ENCODE measurements around the gene TMEM219.
"Not testable (repeated sequence)": the region's sequence is repeated elsewhere in the genome, so short reads cannot be mapped to it uniquely, and the experiment has no call there.

Gene TMEM219

DNA sequence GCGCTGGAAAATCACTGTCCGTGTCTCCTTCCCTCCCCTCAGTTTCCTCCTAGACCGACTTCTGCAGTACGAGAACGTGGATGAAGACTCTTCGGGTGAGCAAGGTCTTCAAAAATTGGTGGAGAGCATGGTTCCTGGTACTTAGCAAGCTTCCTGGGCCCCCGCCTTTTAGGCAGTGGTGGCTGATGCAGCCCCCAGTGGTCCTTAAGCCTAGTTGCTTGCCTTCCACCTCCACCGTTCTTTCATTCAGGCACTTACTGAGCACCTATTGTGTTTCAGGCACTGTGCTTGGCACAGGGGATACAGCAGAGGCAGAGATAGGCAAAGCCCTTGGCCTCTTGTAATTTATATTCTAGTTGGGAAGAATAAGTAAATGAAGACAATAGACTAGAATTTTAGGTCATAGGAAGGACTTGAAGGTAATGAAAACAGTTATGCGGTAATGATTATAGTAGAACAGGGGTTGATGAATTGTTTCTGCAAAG is 34.9 kb downstream of the TMEM219 start:
- no peak for FAIRE-seq

DNA sequence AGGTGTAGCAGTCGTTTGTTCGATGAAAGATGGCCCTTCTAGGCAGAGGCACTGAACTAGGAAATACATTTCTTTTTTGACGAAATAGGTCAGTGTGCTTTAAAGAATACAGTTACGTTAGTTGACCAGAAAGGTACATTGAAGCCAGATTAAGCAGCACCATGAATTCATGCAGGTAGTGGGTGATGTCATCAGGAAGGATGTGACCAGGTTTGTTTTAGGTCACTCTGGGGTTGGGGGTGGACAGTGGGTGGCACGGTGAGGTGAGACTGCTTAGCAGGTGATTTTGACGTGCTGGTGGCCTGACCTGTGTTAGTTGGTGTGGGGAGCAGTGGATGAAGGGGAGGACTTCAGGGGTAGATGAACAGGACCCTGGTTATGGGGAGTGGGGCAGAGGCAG is 37.7 kb downstream of the TMEM219 start:
- no peak for FAIRE-seq

DNA sequence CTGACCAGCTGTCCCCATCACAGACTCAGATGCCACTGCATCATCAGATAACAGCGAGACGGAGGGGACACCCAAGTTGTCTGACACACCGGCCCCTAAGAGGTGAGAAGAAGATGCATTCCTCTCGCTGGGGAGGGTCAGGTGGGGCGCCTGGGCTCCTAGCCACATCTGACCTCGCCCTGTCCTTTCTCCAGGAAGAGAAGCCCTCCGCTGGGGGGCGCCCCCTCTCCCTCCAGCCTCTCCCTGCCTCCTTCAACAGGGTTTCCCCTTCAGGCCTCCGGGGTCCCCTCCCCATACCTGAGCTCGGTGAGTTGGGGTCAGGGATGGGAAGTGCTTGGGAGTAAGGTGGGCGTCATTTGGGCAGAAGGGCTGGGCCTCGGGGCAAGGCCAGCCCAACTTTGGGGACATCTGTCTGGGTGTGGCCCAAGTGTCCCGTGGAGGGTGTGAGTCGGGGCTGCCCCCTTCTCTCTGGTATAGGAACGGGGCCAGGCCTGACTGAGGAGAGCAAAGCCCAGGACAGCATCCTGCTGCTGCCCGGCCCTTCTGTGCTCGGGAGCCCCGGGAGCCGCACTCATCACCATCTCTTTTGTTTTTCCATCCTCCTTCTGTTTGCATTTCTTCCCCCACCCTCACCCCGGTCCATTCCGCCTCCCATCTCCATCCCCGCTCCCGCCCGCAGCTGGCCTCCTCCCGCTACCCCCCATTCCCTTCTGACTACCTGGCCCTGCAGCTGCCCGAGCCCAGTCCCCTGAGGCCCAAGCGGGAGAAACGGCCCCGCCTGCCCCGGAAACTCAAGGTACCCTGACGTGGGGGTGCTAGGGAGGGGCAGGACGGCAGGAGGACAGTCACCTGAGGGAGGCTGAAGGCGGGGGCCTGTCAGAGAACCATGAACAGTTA is 39.1 kb downstream of the TMEM219 start:
- FAIRE-seq = no peak

DNA sequence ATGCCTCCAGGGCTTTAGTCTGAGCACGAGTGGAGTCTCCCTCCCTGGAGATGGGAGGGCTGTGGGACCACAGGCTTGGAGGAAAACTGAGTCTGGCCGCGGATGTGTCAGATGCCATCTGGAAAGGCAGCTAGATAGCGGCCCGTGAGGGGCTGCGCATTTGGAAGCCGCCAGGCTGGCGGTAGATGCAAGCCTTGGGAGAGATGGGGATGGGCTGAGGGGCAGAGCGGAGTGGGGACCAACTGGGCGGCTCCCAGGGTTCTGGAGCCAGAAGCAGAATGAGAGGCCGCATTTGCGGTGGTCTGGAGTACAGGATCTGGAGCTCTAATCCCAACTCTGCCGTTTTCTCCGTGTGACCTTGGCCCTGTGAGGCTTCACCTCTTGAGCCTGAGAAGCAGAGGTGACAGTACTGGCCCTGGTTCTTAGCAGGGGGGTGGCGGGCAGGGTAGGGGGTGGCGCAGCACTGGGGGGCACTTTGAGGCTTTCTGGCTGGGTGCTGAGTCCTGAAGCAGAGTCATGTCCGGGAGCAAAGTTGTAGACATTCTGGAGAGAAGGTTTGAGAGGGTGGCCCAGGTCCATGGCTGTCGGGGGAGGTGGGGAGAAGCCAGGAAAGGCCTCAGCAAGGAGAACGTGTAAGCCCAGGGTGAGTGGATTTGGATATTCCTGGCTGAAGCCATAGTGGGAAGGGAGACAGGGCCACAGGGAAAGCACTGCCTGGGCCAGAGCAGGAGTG is 40.9 kb downstream of the TMEM219 start:
- no peak for FAIRE-seq

DNA sequence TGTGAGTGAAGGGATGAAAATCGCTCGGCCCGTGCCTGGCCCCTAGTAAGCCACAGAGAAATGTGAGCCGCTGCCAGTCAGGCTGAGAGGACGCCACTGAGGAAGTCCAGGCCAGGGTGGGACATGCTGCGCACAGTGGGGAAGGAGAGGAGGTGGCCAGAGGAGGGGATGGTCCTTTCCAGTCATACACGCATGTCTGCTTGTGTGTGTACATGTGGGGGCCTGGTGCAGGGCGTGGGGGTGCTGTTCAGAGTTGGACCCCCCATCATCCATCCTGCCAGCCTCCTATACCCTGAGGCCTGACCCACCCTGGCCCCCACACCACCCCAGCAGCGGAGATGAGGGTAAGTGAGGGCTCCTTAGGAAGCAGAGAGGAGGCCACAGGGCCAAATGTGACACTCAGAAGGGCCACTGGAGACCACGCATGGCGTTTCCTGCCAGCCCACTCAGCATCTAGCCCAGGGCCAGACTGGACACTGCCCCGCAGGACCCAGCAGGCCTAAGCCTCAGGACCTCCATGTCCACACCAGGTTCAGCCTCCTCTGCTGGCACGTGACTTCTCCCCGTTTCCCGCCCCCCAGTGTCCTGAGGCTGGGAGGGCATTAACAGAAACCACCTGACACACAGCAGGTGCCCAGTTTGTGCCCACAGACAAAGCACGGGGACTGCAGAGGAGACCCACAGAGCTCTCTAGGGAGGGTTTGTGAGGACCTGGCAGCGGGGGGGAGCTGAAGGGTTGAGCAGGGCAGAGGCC is 42.0 kb downstream of the TMEM219 start:
- no peak for FAIRE-seq

DNA sequence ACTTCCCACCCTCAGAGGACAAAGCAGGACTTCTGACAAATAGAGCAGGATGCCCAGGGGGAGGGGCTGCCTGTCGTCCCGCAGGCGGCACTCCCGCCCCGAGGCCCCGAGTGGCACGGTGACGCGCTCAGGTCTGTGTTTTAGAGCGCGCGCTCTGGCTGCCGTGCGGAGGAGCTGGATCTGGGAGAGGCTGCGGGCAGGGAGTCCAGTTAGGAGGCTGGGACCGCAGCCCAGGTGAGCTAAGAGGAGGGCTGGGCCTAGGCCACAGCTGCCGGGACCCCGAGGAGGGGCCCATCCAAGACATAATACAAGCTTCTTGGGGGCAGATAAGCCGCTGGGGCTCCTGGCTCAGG is 42.5 kb downstream of the TMEM219 start:
- no peak for FAIRE-seq

DNA sequence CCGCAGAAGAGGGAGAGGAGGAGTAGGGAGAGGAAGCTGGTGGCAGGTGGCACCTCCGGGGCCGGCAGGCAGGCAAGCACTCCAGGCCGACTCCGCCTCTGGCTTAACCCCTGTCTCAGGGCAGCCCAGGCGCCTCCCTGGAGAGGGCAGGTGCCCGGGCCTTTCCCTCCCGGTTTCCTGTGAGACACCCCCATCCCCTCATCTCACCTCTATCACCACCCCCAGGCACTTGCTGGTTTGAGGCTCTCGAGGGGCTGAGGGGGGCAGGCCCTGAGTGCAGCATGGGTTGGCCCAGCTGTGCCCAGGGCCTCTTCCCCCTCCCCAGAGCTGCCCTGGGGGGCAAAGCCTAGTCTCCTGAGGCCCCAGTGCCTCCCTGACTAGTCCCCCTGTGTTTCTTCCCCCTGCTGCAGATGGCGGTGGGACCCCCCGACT is 42.9 kb downstream of the TMEM219 start:
- FAIRE-seq = no peak

DNA sequence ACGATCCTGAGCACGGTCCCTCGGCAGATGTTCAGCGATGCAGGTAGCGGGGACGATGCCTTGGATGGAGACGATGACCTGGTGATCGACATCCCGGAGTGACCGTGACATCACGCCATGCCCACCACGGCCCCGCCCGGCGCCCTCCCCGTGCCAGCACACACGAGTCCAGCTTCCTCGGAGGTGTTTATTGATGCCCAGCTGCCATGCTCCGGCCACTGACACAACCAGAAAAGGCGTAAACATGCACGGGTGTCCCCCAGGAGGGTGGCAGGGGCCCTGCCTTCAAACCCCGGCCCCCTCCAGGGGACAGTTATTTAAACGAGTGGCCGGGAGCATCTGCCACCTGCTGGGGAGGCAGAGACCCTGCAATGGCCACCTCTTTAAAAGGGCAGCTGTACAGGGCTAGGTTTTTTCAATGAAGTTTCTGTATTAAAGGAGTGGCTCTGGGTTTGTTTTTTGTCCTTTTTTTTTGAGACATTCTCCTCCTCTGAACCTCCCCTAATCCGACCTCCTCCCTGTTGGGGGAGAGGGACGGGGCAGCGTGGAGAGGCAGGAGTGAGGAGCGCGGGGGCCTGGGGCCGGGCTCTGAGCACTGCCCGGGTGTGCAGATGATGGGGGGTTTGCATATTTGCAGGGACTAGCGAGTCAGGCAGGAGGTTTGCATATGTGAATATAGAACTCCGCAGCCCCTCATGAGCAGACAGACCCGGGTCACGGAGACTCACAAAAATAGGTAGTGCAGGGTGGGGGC is 43.6 kb downstream of the TMEM219 start:
- FAIRE-seq = no peak

DNA sequence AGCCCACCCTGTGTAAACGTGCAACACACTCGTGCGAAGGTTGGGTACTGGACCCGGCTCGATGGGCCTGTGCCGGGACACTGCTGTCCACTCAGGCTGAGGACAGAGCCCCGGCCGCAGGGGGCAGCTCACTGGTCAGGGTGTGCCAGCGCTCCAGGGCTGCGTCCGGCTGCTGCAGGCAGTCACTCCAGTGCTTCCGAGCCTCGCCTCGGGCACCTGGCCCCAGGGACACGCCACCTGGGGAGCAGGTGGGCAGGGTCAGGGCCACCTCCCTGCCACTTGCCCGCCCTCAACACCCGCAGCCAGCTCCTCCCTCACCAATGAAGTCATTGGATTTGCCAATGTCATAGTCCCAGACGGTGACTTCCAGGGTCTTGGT is 44.2 kb downstream of the TMEM219 start:
- no peak for FAIRE-seq

DNA sequence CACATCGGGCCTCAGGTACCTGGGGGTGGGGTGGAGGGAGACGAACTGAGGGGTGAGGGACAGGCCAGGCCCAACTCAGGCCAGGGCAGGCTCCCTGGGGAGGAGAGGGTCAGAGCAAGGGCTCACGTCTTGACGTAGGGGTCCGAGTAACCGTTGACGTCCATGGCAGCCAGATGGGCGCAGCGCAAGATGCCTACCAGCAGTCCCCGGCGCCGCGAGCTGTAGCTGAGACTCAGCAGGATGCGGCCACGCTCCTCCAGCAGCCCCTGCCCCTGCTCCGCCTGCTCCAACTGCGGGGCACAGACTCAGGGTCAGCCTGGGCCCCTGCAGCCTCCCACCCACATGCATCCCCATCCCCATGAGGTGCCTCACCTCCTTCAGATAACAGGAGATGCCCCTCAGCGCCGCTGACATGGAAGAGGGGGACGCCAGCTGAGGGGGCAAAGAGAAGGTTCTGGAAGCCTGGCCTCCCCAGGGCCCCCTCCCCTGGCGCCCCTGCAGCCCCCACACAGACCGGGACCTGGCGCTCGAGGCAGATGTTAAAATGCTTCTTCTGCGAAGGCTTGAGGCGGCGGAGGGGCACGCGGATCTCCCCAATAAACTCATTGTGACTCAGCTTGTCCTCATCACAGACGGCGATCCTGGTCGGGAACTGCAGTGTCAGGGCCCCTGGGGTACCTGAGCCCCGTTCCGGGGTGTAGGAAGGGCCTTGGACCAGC is 44.9 kb downstream of the TMEM219 start:
- FAIRE-seq = no peak

DNA sequence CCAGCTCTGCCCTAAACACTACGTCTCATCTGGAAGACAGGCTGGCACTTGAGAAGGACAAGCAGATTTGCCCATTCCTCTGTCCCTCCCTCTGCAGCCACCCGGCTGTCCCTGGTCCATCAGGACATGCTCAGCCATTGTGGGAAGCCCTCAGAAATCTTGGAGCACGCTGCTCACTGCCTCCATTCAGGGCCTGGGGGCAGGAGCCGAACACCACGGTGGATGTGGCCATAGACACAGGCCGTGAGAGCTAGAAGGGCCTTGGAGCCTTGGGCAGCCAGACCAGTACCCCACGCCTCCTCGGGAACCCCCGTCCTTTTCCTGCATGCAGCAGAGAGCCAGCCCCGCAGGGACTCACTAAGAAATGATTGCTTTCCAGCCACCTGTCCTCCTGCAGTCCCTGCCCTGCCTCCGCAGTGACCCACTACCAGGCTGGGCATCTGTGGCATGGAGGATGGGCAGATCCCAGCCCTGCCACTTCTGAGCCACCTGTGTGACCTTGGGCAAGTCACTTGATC is 45.6 kb downstream of the TMEM219 start:
- no peak for FAIRE-seq

DNA sequence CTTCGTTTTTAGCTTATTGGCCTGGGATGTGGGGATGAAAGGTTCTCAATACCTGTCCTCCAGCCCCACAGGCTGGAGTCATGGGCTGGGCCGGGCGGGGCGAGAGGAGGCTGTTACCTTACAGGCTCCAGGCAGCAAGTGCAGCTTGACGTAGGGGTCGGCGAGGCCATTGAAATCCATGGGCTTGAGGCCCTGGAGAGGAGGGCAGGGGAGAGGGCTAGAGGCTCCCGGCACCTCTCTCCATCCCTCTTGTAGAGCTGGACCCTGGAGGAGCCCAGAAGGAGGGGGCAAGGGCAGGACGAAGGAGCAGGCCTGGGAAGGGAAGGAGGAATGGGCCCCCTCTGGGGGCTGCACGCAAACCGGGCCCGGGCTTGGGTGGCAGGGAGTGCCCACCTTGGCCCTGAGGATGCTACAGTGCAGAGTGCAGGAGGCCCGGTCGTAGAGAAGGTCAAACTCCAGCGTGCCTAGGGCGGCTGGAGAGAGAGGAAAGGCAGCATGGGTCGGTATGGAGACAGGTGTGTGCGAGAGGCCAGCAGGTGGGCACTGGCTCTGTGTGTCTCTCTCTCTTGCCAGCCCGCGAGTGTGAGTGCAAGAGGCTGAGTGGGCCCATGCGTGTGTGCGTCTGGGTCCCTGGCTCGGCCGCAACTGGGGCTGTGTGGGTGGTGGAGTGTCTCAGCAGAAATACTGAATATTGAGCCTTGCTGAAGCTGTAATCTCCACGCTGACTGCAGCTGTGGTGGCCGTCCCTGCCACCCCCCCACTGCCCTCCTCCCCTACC is 47.4 kb downstream of the TMEM219 start:
- FAIRE-seq = no peak

DNA sequence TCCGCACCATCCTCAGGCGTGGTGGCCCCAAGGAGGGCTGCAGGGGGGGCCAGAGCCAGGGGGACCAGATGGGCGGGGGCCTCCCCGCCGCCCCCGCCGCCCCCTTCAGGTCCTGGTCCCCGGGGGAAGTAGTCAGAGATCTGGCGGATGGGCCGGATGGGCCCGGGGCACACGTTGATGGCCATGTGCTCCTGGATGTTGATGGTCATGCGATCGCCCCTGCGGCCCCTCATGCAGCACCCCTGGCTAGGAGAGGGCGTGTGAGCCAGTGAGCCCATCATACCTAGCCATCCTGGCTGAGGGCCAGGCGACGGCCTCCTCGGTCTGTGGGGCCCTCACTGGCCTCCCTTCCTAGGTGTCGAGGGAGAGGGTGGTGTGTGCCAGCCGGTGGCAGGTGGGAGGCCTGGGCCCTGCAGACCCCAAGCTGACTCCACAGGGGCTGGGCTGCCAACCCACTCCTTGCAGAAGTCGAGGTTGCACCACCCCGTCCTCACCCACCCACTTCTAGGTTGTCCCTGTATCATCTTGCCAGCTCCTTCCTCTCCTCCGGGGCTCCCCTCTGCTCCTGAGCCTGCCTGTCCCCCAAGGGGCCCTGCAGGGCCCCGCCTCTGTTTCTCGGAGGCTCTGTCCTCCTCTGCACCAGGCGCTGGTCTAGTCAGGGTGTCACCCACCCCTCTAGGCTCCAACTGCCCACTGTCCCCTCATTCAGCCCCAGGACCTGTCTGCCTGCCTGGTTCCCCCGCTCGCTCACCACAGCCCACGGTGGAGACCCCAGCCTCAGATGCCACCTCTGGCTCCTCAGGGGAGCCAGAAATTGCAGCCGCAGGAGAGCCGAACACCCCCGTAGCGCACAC is 48.3 kb downstream of the TMEM219 start:
- no peak for FAIRE-seq

DNA sequence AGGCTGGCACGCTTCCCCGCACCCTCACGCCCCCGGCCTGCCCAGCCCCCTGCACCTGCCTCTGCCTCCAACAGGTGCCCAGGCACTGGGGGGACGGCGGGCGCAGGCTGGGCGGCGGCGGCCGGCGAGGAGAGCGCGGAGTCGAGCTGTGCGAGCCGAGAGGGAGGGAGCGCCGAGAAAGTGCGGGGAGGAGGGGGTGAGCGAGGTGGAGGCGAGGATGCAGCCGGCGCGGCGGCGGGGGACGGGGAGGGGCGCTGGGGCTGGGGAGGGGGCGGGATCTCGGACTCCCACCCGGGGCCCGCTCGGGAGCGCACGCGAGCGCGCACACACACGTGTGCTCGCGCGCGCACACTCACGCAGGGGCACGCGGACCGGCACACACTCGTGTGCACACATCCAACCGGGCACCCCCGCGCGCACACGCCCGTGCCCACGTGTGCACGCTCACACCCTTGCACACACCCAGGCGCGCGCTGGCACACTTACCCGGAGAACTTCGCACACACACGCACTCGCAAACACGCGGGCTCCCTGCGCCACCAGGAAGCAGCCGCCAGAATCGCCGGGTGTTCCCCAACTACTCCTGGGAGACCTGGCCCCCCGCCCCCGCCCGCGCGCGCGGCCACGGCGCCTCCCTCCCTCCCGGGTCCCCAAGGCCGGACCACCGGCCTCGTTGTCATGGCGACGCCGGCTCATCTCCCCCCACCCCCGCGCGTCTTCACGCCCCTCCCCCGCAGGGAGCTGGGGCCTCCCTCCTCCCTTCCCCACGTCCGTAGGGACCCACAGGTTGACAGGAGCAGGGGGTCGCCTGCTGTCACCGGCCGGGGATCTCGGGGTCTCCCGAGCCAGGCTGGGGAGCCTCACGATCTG is 49.2 kb downstream of the TMEM219 start, which contains the start of gene DOC2A:
Gene DOC2A (minus strand): TSS at position 184 of the 870 bp plus-strand sequence. CDS start 805 bp downstream, outside the sequence.
- no peak for FAIRE-seq

DNA sequence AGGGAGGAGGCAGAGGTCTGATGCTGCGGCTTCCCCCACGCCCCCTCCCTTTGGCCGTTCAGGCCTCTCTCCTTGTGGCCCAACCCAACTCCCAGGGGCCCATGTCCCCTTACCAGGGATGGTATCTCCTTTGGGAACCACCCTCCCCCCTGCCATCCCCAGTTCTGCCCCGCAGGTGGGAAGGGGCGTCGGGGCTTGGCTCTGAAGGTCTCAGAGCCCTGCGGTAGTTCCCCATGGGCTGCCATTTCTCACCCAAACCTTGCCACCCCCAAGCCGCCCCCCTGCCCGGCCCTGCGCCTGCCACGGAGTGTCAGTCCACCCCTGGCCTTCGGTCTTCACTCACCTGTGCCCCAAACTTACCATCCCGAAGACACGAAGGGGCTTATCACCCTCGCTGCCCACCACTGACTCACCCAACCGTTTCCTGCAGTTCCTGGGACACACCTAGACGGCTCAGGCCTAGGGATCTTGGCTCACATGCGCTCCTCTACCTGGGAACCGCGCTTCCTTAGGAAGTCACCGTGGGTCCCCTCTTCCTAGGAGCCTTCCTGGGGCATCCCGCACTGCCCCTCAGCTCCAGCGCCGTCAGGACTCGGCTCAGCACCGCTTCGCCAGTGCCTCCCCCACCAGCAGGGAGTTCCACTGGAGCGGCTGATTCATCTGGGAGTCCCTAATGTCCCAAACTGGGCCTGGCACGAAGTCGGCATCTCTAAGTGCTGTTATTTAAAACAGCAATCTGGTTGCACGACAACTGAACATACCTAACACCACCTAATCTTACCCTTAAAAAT is 50.0 kb downstream of the TMEM219 start:
- FAIRE-seq = no peak

DNA sequence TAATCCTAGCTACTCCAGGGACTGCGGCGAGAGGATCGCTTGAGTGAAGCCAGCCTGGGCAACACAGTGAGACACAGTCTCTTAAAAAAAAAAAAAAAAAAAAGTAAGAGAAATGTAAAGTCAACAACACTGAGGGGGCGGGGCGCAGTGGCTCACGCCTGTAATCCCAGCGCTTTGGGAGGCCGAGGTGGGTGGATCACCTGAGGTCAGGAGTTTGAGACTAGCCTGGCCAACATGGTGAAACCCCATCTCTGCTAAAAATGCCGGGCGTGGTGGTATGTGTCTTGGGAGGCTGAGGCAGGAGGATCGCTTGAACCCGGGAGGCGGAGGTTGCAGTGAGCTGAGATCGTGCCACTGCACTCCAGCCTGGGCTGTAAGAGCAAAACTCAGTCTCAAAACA is 50.7 kb downstream of the TMEM219 start:
- FAIRE-seq = not testable (repeated sequence)

DNA sequence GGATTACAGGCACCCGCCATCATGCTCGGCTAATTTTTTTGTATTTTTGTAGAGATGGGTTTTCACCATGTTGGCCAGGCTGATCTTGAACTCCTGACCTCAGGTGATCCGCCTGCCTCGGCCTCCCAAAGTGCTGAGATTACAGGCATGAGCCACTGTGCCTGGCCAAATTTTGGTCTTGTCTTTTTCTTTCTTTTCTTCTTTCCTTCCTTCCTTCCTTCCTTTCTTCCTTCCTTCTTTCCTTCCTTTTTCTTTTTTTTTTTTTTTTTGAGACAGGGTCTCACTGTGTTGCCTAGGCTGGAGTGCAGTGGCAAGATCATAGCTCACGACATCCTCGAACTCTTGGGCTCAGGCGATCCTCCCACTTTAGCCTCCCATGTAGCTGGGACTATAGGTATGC is 53.6 kb downstream of the TMEM219 start:
- not testable (repeated sequence) for FAIRE-seq

Data from A204.1 (cell line).